Esophagus muscularis mucosa (tissue), 4 donors: ENCODE results near the gene RARB. TPM values are rescaled to one million over a fixed set of nuclear protein-coding genes. Genes with fewer than 3 reads are reported as not detected.
A peak's percentile ranks its signal among the peaks of the same experiment; 100 is the strongest.

Experiments
- DNase-seq: peaks from one replicate; pipeline ENCODE4 v3.0.0-alpha.2; 2017; ENCODE audit errors: extremely low spot score
- H3K27ac ChIP-seq, 4 donors: fragments of 200-600 bp; sonication (generic); replicated peaks in 1 of 4; 1 replicate in 3 of 4; 2 replicates in 1 of 4; pipeline ENCODE4 v1.5.1; 2016 to 2019; ENCODE audit warnings: mild to moderate bottlenecking in 1 of 4
- H3K27me3 ChIP-seq, 4 donors: fragments of 200-600 bp; sonication (generic); one replicate each; pipeline versions ENCODE4 v1.5.1 to v1.6.0; 2016 to 2019
- H3K36me3 ChIP-seq, 4 donors: fragments of 200-600 bp; sonication (generic); one replicate each; pipeline ENCODE4 v1.5.1; 2016 to 2019
- H3K4me1 ChIP-seq, 4 donors: fragments of 200-600 bp; sonication (generic); one replicate each; pipeline ENCODE4 v1.5.1; 2016 to 2019
- H3K4me3 ChIP-seq, 4 donors: fragments of 200-600 bp; sonication (generic); 1 replicate in 2 of 4; 2 replicates in 2 of 4; pipeline ENCODE4 v1.5.1; 2016 to 2019; ENCODE audit warnings: mild to moderate bottlenecking in 4 of 4, moderate library complexity in 1 of 4
- H3K9me3 ChIP-seq, 4 donors: fragments of 200-600 bp; sonication (generic); 1 replicate in 3 of 4; 2 replicates in 1 of 4; pipeline ENCODE4 v1.5.1; 2016 to 2019
- EP300 ChIP-seq: sonication (generic); formaldehyde crosslinking; IDR thresholded peaks from one replicate; pipeline ENCODE4 v1.6.1; 2017; ENCODE audit warnings: antibody characterized with exemption
- POLR2A ChIP-seq: fragments of 450-650 bp; IDR thresholded peaks from one replicate; pipeline ENCODE4 v1.6.1; 2017; ENCODE audit warnings: antibody characterized with exemption, moderate library complexity, mild to moderate bottlenecking, low read depth
- POLR2AphosphoS5 ChIP-seq, 2 donors: sonication (generic); formaldehyde crosslinking; IDR thresholded peaks; one replicate each; pipeline ENCODE4 v1.6.1; 2017; ENCODE audit warnings: antibody characterized with exemption in 2 of 2
- whole genome bisulfite sequencing: methylation state at CpG from one replicate; pipeline ENCODE4 v1.1.5; 2018; 5-methylcytosine and 5-hydroxymethylcytosine counted together
- intact Hi-C: fragments of 100-400 bp; cut with DNase I; formaldehyde crosslinking; loops from one replicate; pipeline ENCODE4 v1.15.1; 2023
- total RNA-seq, 4 donors: library from RNA; depleted of rRNA; stranded (reverse); fragments of >200 nt; gene quantifications; one replicate each; pipeline versions ENCODE4 v1.1.0 to v1.2.1, GENCODE V29; 2016
- TF ChIP-seq, protein P1 (sequence below), 3 experiments: fragments of 200-600 bp in 2 of 3; fragments of 450-650 bp in 1 of 3; sonication (generic) in 2 of 3; IDR thresholded peaks; one replicate each; pipeline ENCODE4 v1.5.1; 2017 to 2019; ENCODE audit warnings: antibody characterized with exemption in 3 of 3, mild to moderate bottlenecking in 2 of 3, moderate library complexity in 1 of 3

The RARB gene
- total RNA-seq, 4 donors from 2014 or later: 29.2 to 51.9 (median 40.9) TPM

DNA sequence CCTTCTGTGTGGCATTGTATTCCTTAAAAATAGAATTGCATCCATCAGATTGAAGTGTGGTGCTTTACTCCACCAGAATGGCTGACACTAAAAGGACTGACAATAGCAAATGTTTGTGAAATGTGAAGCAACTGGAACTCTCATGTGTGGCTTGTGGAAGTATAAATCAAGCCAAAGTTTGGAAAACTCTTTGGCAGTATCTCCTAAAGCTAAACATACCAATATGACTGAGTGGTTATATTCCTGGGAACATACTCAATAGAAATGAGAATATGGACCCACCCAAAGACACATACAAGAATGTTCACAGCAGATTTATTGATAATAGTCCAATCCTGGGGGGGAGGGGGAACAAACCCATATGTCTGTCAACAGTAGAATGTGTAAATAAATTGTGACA lies 87.1 kb downstream of the RARB start:
- peak overlapping the region in 1 of 4 donors; percentile 90 for H3K27ac ChIP-seq
- H3K4me3 ChIP-seq: no peak overlapping the region
- intact Hi-C loops: no loop called here

DNA sequence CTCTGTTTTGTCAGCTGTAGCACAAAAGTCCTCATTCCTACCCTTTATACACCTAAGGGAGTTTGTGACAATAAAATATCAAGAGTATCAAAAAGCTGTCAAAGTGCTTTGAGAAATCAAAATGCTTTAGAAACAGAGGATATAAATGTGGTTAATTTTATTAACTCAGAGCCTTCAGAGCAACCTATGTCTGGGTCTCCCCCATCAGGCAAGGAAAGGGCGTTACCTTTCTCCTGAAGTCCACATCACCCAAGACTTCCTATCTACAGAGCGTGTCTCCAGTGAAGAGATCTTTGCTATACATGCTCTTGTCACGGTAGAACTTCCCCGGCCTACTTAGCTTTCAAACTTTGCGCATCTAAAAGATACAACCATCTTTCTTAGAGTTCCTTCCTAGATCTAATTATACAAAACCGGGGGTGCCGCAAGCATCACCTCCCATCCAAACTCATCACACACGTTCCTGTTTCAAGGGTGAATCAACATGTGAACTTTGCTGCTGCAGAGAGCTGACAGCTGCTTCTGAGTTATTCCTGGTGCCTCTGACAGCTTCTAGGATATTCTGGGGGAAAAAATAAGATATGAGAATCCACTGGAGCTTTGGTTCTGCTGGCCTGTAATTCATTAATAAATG lies 93.0 kb downstream of the RARB start:
- WGBS: 87% methylated on average over 8 of the region's 8 CpGs

More for the DNA sequence above, 87.1 kb downstream of the RARB start:
- Histone ChIP-seq H3K27me3 (no peaks in the 10 kb centered on the region), H3K4me1 (peaks cover 30 to 43% (median 36%) of the 10 kb centered on the region in 4 donors), H3K36me3 (no peaks in the 10 kb centered on the region), H3K9me3 (no peaks in the 10 kb centered on the region)
- TF ChIP-seq, protein P1, sequence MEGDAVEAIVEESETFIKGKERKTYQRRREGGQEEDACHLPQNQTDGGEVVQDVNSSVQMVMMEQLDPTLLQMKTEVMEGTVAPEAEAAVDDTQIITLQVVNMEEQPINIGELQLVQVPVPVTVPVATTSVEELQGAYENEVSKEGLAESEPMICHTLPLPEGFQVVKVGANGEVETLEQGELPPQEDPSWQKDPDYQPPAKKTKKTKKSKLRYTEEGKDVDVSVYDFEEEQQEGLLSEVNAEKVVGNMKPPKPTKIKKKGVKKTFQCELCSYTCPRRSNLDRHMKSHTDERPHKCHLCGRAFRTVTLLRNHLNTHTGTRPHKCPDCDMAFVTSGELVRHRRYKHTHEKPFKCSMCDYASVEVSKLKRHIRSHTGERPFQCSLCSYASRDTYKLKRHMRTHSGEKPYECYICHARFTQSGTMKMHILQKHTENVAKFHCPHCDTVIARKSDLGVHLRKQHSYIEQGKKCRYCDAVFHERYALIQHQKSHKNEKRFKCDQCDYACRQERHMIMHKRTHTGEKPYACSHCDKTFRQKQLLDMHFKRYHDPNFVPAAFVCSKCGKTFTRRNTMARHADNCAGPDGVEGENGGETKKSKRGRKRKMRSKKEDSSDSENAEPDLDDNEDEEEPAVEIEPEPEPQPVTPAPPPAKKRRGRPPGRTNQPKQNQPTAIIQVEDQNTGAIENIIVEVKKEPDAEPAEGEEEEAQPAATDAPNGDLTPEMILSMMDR (IDR thresholded peaks at IDR 0.05): no peak
- DNase-seq: no peak

DNA sequence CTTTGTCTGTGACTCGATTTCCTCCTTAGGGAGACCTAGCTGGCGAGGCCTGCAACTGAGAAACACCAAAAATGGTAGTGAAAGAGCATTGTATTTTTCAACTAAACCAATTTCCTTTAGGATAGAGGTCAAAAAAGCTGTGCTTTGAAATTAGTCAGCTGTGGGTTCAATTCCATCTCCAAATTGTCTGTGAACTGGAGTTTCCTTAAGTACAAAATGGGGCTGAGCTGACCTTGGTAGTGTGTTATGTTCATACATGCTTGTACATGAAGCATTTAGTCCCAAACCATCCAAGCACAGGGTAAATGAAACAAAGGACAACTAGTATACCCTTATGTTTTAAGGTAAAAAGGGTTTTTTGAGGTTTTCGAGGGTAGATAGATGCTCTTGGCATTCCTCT lies 99.3 kb downstream of the RARB start:
- H3K27me3 ChIP-seq: no peaks in the 10 kb centered on the region
- peak overlapping the region in 3 of 4 donors; percentile 33 to 48 (median 46) for H3K27ac ChIP-seq
- DNase-seq: no peak
- intact Hi-C loops: no loop called here
- H3K4me1 ChIP-seq: peaks cover 15 to 64% (median 51%) of the 10 kb centered on the region in 4 donors
- WGBS: 69% methylated on average over 3 of the region's 3 CpGs
- H3K4me3 ChIP-seq: no peak overlapping the region
- H3K9me3 ChIP-seq: peaks cover 0 to under 1% (median 0%) of the 10 kb centered on the region in 4 donors
- peaks cover 0 to 9% (median 0%) of the 10 kb centered on the region in 4 donors for H3K36me3 ChIP-seq
- TF ChIP-seq POLR2A (no peak), POLR2AphosphoS5 (IDR thresholded peaks at IDR 0.05) (no peak), EP300 (no peak)
- TF ChIP-seq, protein P1 (IDR thresholded peaks at IDR 0.05): no peak

More for the DNA sequence above, 93.0 kb downstream of the RARB start:
- Histone ChIP-seq H3K27me3 (no peaks in the 10 kb centered on the region), H3K27ac (no peak overlapping the region), H3K9me3 (no peaks in the 10 kb centered on the region), H3K36me3 (no peaks in the 10 kb centered on the region), H3K4me3 (no peak overlapping the region), H3K4me1 (peaks cover 25 to 42% (median 31%) of the 10 kb centered on the region in 4 donors)
- TF ChIP-seq EP300 (no peak), POLR2AphosphoS5 (IDR thresholded peaks at IDR 0.05) (no peak), POLR2A (no peak)
- TF ChIP-seq, protein P1 (IDR thresholded peaks at IDR 0.05): no peak
- intact Hi-C loops: no loop called here
- no peak for DNase-seq

DNA sequence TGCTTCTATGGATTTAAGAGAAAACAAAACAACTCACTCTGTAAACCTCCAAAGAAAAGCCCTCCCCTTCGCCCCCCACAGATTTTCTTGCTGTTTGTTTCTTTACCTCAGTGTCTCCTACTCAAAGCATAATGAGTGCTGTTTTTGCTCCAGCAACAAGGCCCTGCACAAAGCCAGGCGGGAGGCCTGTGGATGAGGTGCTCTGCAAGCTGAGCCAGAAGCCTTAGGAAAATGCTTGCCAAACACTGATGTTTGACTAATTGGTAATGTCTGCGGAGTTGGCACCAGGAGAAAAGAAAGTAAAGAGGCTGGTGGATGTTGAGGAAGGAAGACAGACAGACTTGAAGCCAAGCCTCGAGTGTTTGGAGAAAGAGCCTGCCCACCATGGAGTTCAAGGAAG lies 99.7 kb downstream of the RARB start:
- H3K27ac ChIP-seq: peak overlapping the region in 3 of 4 donors; percentile 33 to 48 (median 46)
- WGBS: 34% methylated on average over 4 of the region's 4 CpGs
- TF ChIP-seq EP300 (no peak), POLR2A (no peak), POLR2AphosphoS5 (IDR thresholded peaks at IDR 0.05) (no peak)
- TF ChIP-seq, protein P1 (IDR thresholded peaks at IDR 0.05): no peak
- peaks cover 0 to 9% (median 0%) of the 10 kb centered on the region in 4 donors for H3K36me3 ChIP-seq
- H3K27me3 ChIP-seq: no peaks in the 10 kb centered on the region
- peaks cover 0 to 5% (median 2%) of the 10 kb centered on the region in 4 donors for H3K9me3 ChIP-seq
- H3K4me3 ChIP-seq: no peak overlapping the region
- DNase-seq: peak; percentile 78
- intact Hi-C loops: no loop called here
- peaks cover 15 to 63% (median 49%) of the 10 kb centered on the region in 4 donors for H3K4me1 ChIP-seq

DNA sequence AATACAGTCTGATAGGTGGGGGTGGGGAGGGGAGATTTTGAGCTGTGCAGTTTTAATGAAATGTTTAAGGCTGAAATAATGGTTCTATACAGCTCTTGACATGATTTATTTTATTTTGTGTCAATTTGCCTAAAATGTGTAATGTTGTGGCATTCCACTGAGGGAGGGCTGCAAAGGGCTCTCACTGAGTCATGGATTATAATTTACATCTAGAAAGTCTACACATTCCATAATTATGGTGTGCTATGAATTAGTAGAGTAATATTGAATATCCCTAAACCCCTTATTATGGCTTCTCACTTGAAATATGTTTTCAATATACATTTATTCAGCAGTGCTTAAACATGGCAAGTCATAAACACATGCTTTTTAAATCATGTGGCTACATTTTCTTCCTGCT lies 103.9 kb downstream of the RARB start:
- intact Hi-C loops: no loop called here
- no peak for DNase-seq
- no peak for TF ChIP-seq POLR2A
- TF ChIP-seq POLR2AphosphoS5 (IDR thresholded peaks at IDR 0.05): no peak
- H3K27me3 ChIP-seq: no peaks in the 10 kb centered on the region
- H3K4me1 ChIP-seq: peaks cover 0 to 44% (median 27%) of the 10 kb centered on the region in 4 donors
- H3K36me3 ChIP-seq: peaks cover 0 to 9% (median 0%) of the 10 kb centered on the region in 4 donors
- no peak overlapping the region for H3K4me3 ChIP-seq
- H3K27ac ChIP-seq: no peak overlapping the region
- H3K9me3 ChIP-seq: peaks cover 0 to 6% (median 3%) of the 10 kb centered on the region in 4 donors
